ENCODE data around the gene CLEC12A. TPM values are rescaled to one million over a fixed set of nuclear protein-coding genes. Genes with fewer than 3 reads are reported as not detected.

The CLEC12A gene
- total RNA-seq, 6 experiments from 2014 or later = not detected

DNA sequence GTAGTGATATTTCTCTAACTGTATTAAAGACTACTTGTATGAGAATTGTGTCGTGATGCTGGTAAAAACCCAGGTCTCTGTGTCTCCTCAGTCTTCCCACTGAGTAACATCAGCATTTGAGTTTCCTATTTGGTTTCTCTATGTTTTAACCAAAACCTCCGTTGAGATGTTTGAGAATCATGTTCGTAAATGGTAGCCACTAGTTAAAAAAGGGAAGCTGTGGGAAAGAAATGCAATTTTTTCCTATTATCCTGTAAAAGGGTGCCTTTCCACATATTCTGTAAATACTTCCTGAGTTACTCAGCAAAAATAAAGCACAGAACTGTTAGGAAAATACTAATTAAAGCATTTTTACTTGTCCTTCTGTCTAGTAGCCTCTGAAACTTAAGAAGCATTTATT is 20.7 kb downstream of the CLEC12A start:
- Mint-ChIP-seq H3K4me3 (no peak overlapping the region), H3K36me3 (ENCODE audit: low read depth) (no peaks in the 10 kb centered on the region), H3K27ac (no peak overlapping the region), H3K9me3 (no peaks in the 10 kb centered on the region), H3K27me3 (ENCODE audit: insufficient read depth) (peaks cover 13% of the 10 kb centered on the region), H3K4me1 (ENCODE audit: low read depth) (no peaks in the 10 kb centered on the region)
- TF ChIP-seq, protein P1, sequence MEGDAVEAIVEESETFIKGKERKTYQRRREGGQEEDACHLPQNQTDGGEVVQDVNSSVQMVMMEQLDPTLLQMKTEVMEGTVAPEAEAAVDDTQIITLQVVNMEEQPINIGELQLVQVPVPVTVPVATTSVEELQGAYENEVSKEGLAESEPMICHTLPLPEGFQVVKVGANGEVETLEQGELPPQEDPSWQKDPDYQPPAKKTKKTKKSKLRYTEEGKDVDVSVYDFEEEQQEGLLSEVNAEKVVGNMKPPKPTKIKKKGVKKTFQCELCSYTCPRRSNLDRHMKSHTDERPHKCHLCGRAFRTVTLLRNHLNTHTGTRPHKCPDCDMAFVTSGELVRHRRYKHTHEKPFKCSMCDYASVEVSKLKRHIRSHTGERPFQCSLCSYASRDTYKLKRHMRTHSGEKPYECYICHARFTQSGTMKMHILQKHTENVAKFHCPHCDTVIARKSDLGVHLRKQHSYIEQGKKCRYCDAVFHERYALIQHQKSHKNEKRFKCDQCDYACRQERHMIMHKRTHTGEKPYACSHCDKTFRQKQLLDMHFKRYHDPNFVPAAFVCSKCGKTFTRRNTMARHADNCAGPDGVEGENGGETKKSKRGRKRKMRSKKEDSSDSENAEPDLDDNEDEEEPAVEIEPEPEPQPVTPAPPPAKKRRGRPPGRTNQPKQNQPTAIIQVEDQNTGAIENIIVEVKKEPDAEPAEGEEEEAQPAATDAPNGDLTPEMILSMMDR (IDR thresholded peaks at IDR 0.05) = no peak
- no peak for DNase-seq

DNA sequence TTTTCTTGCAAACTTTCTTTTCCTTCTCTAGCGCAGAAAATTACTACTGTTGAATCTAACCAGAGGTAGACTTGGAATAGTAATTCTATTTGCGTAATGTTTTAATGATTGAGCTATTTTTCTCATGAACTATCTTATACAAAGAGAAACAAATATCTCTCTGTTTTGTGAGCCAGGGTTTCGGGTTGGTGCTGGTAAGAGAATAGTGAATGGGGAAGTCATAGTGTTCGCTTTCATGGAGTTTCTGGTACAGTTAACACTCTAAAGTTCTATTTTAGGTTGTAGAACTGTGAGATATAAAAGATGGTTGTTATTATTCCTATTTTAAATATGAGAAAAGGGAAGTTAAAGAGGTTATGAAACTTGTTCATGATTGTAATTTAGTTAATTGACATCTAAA is 21.1 kb downstream of the CLEC12A start:
- no peaks in the 10 kb centered on the region for H3K4me1 Mint-ChIP-seq (ENCODE audit: low read depth)
- H3K27ac Mint-ChIP-seq = no peak overlapping the region
- H3K27me3 Mint-ChIP-seq (ENCODE audit: insufficient read depth) = peaks cover 16% of the 10 kb centered on the region
- no peaks in the 10 kb centered on the region for H3K36me3 Mint-ChIP-seq (ENCODE audit: low read depth)
- TF ChIP-seq, protein P1 (IDR thresholded peaks at IDR 0.05) = no peak
- DNase-seq = no peak
- no peak overlapping the region for H3K4me3 Mint-ChIP-seq
- H3K9me3 Mint-ChIP-seq = no peaks in the 10 kb centered on the region

DNA sequence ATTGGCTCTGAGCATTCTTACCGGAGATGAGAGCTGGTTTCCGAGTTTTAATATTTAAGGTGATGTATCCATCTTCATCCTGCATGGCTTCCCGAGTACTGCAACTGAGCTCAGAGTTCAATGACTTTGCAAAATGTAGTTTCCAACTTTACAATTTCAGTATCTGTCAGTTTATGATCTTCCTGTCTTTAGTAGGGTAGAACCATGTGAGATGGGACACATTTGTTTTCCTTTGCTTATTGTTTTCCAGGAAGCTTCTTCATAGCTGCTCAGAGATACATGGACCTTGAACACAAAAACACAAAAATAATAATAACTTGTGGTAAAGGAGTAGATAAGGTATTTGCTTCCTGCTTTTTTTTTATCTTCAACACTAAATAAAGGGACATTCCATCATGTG is 27.8 kb downstream of the CLEC12A start, which contains the start of gene CLEC1B:
Gene CLEC1B (minus strand): TSS at position 106 of the 400 bp plus-strand sequence. CDS start 21 bp downstream, at position 85.
- H3K9me3 Mint-ChIP-seq = no peaks in the 10 kb centered on the region
- H3K36me3 Mint-ChIP-seq (ENCODE audit: low read depth) = no peaks in the 10 kb centered on the region
- peaks cover 14% of the 10 kb centered on the region for H3K27me3 Mint-ChIP-seq (ENCODE audit: insufficient read depth)
- H3K27ac Mint-ChIP-seq = no peak within 1 kb of the TSS
- no peak within 1 kb of the TSS for H3K4me3 Mint-ChIP-seq
- peaks cover 6% of the 10 kb centered on the region for H3K4me1 Mint-ChIP-seq (ENCODE audit: low read depth)
- DNase-seq = no peak
- TF ChIP-seq, protein P1 (IDR thresholded peaks at IDR 0.05) = no peak

DNA sequence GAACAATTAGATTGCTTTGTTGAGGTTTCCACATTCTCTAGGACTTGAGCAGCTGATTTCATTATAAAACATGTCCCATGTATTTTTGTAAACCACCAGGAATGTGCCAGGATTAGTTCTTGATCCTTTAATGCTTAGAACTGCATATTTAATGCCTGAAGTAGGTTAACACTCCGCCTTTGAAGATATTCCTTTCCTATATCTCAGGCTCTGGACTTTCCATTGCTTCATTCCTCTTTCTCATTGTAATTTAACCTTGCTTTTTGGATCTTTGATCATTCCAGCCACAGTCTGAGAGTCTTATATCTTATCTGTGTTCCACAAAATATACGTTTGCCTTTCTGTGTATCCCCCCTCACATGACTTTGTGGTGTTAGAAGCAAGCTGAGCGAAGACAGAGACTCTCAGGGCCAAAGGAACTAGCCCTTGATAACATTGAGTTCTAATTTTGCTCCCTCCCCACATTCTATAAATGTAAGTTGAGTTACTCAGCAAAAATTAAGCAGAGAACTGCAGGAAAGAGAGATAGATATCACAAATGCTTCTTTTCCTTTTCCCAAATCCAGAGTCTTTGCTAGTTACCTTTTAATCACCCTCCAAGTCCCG is 30.1 kb downstream of the CLEC12A start:
- TF ChIP-seq, protein P1 (IDR thresholded peaks at IDR 0.05) = no peak
- H3K36me3 Mint-ChIP-seq (ENCODE audit: low read depth) = no peaks in the 10 kb centered on the region
- H3K9me3 Mint-ChIP-seq = no peaks in the 10 kb centered on the region
- DNase-seq = no peak
- peaks cover 13% of the 10 kb centered on the region for H3K27me3 Mint-ChIP-seq (ENCODE audit: insufficient read depth)
- no peak overlapping the region for H3K4me3 Mint-ChIP-seq
- H3K27ac Mint-ChIP-seq = no peak overlapping the region
- peaks cover 6% of the 10 kb centered on the region for H3K4me1 Mint-ChIP-seq (ENCODE audit: low read depth)

DNA sequence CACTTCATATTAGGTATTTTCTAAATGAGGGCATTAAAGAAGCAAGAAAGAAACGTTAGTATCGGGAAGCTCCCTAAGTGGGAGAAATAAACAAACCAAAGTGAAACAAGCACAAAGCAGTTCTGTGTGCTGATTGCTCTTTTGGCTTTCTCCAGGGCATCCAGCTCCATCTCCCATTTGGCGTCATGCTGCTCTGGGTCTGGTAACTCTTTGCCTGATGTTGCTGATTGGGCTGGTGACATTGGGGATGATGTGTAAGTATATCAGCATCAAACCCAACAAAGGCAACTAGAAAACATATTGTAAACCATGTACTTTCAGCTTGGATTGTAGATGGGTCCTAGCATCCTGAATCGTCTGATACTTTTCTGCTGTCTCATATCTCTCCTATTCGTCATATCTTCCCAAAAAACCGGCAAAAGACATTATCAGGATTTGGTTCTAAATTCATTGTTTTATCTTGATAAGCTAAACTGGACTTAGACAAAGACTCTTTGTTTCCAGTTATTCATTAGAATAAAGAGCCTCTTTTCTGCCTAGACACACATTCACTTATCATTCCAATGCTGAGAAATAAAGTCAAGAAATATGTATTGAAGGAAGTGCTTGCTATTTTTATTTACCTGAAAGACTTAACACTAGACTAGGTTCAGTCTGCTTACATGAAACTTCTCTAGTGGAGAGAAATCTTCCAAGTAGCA is 41.6 kb downstream of the CLEC12A start:
- Mint-ChIP-seq H3K27me3 (ENCODE audit: insufficient read depth) (no peaks in the 10 kb centered on the region), H3K4me3 (no peak overlapping the region), H3K4me1 (ENCODE audit: low read depth) (peaks cover 63% of the 10 kb centered on the region), H3K27ac (no peak overlapping the region), H3K9me3 (no peaks in the 10 kb centered on the region), H3K36me3 (ENCODE audit: low read depth) (no peaks in the 10 kb centered on the region)
- no peak for DNase-seq
- TF ChIP-seq, protein P1 (IDR thresholded peaks at IDR 0.05) = no peak

Measured in HFFc6 (cell line).